Dermis microvascular lymphatic vessel endothelial cell (primary cell): Measurements from ENCODE around the gene NIPAL3. TPM values are rescaled to one million over a fixed set of nuclear protein-coding genes. Genes with fewer than 3 reads are reported as not detected.
"Not testable (repeated sequence)": the region's sequence is repeated elsewhere in the genome, so short reads cannot be mapped to it uniquely, and the experiment has no call there.

Experiments used
- DNase-seq, 2 donors: peaks; one replicate each; pipeline versions ENCODE4 v3.0.0 to v3.0.0-alpha.2; 2010; ENCODE audit warnings: low read depth in 2 of 2
- total RNA-seq: library from RNA; depleted of rRNA; stranded (reverse); fragments of >200 nt; gene quantifications from 2 replicates; pipeline ENCODE4 v1.2.1, GENCODE V29; 2014

Gene NIPAL3
- total RNA-seq, 1 donor from 2014 or later: 13.2 TPM

GRCh38 chr1:24489674-24490073 is 74.1 kb downstream of the NIPAL3 start:
- no peak for DNase-seq

DNA sequence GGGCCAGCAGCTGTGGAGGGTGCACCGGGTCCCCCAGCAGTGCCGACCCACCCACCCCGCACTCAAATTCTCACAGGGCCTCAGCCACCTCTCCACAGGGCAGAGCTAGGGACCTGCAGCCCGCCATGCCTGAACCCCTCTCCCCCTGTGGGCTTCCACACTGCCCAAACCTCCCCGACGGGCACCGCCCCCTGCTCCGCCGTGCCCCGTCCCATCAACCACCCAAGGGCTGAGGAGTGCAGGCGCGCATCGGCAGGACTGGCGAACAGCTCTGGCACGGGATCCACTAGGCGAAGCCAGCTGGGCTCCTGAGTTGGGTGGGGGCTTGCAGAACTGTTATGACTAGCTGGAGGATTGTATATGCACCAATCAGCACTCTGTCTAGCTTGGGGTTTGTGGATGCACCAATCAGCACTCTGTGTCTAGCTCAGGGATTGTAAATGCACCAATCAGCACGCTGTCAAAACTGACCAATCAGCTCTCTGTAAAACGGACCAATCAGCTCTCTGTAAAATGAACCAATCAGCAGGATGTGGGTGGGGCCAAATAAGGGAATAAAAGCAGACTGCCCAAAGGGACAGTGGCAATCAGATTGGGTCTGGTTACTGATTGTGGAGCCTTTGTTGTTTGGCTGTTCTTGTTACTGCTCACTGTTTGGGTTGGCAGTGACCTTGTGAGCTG is 74.6 kb downstream of the NIPAL3 start:
- DNase-seq: no peak

DNA sequence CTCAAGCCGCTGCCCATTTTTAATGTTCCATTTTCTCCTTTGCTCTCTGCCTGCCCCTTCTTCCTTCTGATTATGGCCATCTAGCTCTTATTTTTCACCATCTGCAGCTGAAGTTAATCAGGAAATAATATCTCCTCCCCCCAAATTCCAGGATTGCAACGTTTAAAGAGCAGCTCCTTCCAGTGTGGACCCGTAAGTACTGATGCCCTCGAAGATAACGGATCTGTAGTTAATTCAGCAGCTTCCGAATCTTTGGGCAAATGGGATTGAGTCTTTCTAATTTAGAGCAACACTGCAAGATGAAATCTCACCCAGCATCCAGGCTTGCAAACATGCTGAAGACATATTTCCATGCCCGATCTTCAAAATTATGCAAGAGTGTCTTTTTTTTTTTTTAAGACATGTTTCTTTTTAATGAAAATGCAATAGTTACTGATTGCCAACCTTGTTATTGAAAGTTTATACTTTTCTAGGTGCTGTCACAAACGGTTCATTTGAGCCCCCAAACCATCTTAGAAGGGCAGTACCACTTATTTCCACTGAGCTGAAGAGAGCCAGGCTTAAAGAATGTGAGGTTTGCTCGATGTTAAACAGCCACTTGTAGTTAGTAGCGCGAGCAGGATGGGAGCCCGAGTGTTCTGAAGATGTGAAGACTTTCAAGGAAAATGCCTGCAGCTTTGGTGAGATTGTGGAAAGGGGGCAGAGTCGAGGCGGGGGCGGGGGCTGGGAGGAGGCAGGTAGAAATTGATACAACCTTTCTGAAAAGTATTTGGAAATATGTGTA is 76.2 kb downstream of the NIPAL3 start:
- no peak for DNase-seq

DNA sequence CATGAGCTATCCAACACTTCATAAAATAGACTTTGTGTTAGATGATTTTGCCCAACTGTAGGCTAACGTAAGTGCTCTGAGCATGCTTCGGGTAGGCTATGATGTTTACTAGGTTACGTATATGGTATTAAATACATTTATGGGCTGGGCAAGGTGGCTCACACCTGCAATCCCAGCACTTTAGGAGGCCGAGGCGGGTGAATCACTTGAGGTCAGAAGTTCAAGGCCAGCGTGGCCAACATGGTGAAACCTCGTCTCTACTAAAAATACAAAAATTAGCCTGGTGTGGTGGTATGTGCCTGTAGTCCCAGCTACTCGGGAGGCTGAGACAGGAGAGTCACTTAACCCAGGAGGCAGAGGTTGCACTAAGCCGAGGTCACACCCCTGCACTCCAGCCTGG is 77.3 kb downstream of the NIPAL3 start:
- not testable (repeated sequence) for DNase-seq

DNA sequence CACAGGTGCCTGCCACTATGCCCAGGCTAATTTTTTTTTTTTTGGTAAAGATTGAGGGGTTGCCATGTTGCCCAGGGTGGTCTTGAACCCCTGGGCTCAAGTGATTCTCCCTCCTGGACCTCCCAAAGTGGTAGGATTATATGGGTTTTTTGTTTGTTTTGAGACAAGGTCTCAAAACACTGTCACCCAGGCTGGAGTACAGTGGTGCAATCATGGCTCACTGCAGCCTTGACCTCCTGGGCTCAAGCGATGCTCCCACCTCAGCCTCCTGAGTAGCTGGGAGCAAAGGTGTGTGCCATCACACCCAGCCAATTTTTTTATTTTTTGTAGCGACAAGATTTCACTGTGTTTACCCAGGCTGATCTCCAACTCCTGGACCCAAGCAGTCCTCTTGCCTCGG is 78.2 kb downstream of the NIPAL3 start:
- DNase-seq: no peak

DNA sequence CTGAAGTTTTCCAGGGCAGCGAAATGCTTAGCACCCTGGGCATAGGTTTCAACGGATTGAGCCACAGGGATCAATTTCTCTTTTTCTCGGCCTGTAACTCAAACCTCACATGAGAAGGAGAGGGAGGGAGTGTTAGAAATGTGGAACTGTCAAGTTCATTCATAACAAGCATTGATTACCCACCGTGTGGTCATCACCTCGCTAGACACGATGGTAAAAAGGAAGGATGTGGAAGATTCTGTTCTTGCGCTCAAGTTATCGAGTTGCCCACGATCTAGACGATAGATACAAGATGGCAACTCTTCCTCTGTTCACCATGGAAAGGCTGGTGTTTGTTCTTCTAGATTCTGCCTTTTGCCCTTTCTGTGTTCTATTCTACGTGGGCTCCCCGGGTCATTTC is 83.0 kb downstream of the NIPAL3 start:
- DNase-seq: no peak

GRCh38 chr1:24500448-24501048 is 84.9 kb downstream of the NIPAL3 start:
- no peak for DNase-seq

DNA sequence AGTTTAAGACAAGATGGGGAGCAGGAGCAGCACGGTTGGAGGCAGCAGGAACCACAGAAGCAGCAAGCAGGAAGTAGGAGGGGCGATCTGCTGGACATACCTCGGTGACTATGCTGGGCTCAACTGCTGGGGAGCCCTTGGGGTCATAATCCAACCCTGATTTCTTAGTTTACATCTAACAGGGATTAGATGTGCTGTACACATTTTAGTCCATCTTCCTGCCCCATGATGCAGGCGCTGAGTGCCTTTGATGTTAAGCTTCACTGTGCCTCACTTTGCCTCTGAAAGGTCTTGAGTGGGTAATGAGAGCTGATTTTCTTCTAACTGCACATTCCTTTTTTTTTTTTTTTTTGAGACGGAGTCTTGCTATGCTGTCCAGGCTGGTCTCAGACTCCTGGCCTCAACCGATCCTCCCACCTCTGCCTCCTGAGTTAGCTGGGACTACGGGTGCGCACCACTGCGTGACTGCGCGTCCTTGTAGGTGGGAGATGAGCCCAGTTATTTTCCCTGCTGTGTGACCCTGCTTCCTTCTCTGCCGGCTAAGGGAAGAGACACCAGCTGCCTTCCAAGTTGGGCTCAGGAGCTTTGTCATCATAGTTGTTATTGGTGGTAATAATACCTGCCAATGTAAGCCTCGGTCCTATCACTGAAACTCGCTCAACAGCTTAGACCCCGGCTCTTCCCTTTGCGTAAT is 85.9 kb downstream of the NIPAL3 start:
- DNase-seq: no peak

- DNase-seq: peak; percentile 41 to 62
These were observed 86.6 kb downstream of the NIPAL3 start for GRCh38 chr1:24502065-24502708.

DNA sequence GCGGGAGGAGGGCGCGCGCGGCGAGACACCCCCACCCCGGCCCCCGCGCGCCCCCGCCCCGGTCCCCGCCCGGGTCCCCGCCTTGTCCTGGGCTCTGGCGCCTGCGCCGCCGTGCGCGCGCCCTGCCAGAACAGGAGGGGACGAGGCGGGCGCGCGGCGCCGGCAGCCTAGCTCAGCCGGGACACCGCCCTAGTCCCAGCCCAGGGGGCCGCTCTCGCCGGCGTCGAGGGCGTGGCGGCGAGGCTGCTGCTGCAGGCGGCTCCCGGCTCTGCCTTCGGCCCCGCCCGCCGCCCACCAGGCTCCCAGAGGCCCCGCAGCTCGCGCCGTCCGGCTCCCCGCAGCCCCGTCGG is 87.1 kb downstream of the NIPAL3 start, which contains the start of gene RCAN3:
RCAN3 (plus strand) TSS at position 128 of the 350 bp plus-strand sequence. CDS start 11,537 bp downstream, outside the sequence.
- peak; percentile 36 to 84 for DNase-seq

GRCh38 chr1:24503059-24503751 is 87.6 kb downstream of the NIPAL3 start:
- DNase-seq: no peak

GRCh38 chr1:24503870-24504523 is 88.4 kb downstream of the NIPAL3 start:
- DNase-seq: no peak

DNA sequence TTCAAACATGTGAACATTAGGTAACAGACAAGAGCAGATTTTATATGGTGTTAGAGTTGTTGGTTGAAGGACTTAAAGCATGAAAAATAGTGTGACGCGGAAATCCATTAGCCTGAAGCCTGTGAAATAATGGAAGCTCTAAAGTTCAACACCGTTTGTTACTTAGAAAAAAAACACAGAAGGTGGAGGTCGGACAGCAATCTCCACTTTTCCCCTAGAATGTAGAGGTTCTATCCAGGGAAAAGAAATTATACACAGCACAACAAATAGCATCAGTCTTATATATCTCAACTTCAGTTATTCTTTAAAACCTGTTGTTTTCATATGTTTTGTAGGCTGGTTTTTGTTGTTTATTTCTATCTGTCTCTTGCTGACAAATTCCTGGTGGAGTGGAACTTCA is 89.0 kb downstream of the NIPAL3 start:
- DNase-seq: no peak

DNA sequence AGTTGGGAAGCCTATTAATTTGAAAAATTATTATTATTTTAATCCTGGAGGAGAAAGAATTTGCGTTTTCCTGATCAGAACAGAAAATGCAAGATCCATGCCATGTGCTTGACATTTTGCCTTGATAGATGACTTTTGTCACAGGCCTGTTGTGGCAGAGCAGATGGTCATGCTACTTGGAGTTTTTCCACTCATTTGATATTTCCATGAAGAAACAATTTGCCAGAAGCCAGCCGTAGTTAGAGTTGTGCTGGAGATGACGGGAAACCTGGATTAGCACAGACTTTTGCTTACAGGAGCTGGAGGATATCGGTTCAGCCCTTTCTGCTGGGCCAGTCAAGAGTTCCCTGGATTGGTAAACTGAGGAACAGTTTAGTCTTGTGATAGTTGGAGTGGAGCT is 90.2 kb downstream of the NIPAL3 start:
- DNase-seq: no peak

DNA sequence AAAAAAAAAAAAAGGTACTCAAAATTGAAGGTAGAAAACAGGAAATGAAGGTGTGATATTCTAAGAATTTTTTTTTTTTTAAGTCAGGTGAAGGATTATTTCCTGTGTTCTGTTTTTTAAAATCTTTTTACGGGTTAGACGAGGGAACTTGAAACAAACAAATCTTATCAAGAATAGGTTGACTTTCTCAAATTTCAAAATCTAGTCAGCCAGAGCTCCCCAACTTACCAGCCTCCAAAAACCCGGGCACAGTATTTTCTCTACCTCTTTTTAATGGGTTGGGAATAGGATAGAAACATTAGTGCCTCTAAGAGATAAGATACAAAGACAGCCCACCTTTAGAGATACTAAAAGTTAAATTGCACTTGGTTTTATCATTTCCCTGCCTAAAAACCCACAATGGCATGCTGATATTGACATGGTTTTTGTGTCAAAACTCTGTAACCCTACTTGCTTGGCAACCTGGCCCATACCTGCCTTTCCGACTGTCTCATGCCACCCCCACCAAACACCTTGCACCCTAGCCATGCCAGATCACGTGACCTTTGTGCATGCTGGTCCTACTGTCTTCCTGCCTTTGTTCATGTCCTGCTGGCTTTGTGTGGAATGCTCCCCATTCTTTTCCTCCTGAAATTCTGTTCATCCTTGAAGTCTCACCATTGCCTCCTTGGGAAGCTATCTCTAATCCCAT is 91.2 kb downstream of the NIPAL3 start:
- no peak for DNase-seq

- DNase-seq: no peak
These were observed 91.8 kb downstream of the NIPAL3 start for GRCh38 chr1:24507405-24507804.

GRCh38 chr1:24508911-24509310 is 93.3 kb downstream of the NIPAL3 start:
- no peak for DNase-seq

DNA sequence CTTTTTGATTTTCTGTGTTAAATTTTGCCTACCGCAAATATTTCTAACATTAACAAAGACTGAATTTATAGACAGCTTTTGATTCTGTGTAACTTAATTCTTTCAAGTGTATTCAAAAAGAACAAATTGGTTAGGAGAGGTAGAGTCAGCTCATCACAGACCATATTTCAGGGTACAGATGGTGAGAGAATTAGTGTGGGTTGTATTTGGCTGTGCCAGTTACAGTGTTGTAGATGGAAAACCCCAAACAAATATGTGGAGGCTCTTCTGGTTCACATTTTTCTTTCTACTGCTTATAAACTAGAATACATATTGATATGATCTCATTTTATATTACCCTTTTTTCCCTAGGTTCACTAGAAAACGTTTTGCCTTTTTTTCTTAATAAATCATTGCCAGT is 98.1 kb downstream of the NIPAL3 start:
- no peak for DNase-seq

GRCh38 chr1:24514946-24515345 is 99.3 kb downstream of the NIPAL3 start:
- DNase-seq: no peak
